ENCODE results near the gene CAMK2N1. TPM values are rescaled to one million over a fixed set of nuclear protein-coding genes. Genes with fewer than 3 reads are reported as not detected.

The CAMK2N1 gene
- total and polyA plus RNA-seq, 12 donors: 0.89 to 68.7 (median 32.6) TPM

DNA sequence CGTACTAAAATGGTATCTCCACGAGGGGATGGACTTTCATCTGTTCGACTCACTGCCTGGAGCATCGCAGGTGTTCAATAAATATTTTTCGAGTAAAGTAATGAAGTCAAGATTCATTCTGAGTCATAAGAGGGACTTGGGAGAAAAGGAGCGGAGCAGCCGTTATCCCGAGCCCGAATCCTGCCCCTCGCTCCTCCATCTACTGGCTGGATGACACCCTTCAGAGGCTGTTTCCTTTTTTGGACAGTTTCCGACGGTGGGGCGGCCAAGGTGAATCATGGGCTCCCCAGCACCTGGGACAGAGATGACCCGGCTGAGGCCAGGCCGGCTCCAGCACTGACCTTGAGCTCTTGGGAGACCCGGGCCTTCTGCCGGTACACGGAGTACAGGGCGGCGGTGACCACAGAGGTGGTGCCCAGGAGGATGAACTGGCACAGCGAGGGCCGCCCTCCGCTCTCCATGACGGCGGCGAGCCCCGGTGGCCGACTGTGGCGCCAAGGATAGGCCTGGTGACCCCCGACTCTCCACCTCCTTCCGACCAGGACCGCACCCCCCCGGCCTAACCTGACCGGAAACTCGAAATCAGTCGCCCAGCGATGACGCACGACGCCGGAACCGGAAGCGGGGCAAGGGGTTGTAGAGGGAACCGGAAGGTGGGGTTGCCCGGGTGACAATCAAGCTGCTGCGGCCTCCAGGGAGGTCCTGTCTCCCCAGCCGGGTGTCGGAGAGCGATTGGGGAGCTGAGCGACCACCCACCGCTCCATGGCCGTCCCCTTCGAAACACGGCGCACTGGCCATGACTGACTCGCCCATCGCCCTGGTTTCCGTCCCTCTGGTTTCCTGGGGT lies 21.8 kb upstream of the CAMK2N1 start, which contains the start of gene MUL1:
Gene MUL1 (minus strand): TSS at position 588 of the 847 bp plus-strand sequence. CDS start 127 bp downstream, at position 461.
- peaks cover 6 to 24% of the 10 kb centered on the region in 2 donors for H3K4me1 ChIP-seq (replicated peaks in 1 of 2)
- H3K36me3 ChIP-seq (replicated peaks in 1 of 2): peaks cover 0 to 3% of the 10 kb centered on the region in 2 donors
- no peaks in the 10 kb centered on the region for H3K9me3 ChIP-seq (replicated peaks in 1 of 3)
- WGBS, 4 donors: 0 to 1% (median 0%) methylated on average over 19 to 58 of the region's 58 CpGs
- H3K27me3 ChIP-seq: no peaks in the 10 kb centered on the region
- peak within 1 kb of the TSS in 3 of 4 donors; percentile 71 to 91 (median 87) for H3K4me3 ChIP-seq
- peak within 1 kb of the TSS; percentile 30 to 98 (median 72) for H3K27ac ChIP-seq
- peak; percentile 93 to 98 (median 96) for DNase-seq
- peak; percentile 66 to 68 for TF ChIP-seq POLR2A (IDR thresholded peaks at IDR 0.05)
- TF ChIP-seq, protein P1, sequence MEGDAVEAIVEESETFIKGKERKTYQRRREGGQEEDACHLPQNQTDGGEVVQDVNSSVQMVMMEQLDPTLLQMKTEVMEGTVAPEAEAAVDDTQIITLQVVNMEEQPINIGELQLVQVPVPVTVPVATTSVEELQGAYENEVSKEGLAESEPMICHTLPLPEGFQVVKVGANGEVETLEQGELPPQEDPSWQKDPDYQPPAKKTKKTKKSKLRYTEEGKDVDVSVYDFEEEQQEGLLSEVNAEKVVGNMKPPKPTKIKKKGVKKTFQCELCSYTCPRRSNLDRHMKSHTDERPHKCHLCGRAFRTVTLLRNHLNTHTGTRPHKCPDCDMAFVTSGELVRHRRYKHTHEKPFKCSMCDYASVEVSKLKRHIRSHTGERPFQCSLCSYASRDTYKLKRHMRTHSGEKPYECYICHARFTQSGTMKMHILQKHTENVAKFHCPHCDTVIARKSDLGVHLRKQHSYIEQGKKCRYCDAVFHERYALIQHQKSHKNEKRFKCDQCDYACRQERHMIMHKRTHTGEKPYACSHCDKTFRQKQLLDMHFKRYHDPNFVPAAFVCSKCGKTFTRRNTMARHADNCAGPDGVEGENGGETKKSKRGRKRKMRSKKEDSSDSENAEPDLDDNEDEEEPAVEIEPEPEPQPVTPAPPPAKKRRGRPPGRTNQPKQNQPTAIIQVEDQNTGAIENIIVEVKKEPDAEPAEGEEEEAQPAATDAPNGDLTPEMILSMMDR (IDR thresholded peaks at IDR 0.05): no peak
- intact Hi-C loops (cut with DNase I): no loop called here

DNA sequence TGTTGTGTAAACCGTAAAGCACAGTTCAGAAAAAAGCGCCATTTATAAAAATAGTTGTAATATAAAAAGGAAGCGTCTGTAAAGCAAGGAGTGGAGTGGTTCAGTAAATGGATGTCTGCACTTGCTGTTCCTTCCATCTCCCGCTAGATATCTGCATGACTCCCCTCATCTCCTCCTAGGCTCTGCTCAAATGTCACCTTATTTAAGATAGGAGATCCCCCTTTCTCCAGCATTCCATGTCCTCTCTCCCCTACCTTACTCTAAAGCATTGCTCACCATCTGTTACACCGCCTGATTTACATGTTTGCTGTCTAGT lies 21.2 kb upstream of the CAMK2N1 start:
- TF ChIP-seq, protein P1 (IDR thresholded peaks at IDR 0.05): no peak
- no peak for TF ChIP-seq POLR2A (IDR thresholded peaks at IDR 0.05)
- Histone ChIP-seq H3K27ac (peak overlapping the region; percentile 30 to 98 (median 72)), H3K27me3 (no peaks in the 10 kb centered on the region), H3K4me1 (replicated peaks in 1 of 2) (peaks cover 6 to 24% of the 10 kb centered on the region in 2 donors), H3K36me3 (replicated peaks in 1 of 2) (peaks cover 0 to 9% of the 10 kb centered on the region in 2 donors), H3K9me3 (replicated peaks in 1 of 3) (no peaks in the 10 kb centered on the region), H3K4me3 (peak overlapping the region in 3 of 4 donors; percentile 71 to 91 (median 87))
- no peak for DNase-seq
- intact Hi-C loops (cut with DNase I): no loop called here
- 30 to 38% (median 36%) methylated on average over 5 of the region's 5 CpGs for WGBS, 4 donors

DNA sequence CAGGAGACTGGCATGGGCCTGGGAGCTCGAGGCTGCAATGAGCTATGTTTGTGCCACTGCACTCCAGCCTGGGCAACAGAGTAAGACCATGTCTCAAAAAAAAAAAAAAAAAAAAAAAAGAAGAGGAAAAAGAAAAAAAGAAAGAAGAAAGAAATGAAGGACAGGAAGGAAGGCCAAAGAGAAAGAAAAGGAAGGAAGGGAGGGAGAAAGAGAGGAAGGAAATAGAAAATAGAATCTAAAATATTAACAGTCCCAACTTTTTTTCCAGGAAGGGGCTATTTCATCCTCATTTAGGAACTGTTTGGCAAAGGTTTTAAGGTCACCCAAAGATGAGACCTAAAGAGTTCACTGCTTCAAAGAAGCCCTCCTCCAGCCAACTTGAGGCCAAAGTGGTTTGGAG lies 19.5 kb upstream of the CAMK2N1 start:
- Histone ChIP-seq H3K4me3 (no peak overlapping the region), H3K4me1 (replicated peaks in 1 of 2) (peaks cover 6 to 24% of the 10 kb centered on the region in 2 donors), H3K9me3 (replicated peaks in 1 of 3) (no peaks in the 10 kb centered on the region), H3K27me3 (no peaks in the 10 kb centered on the region), H3K36me3 (replicated peaks in 1 of 2) (peaks cover 0 to 26% of the 10 kb centered on the region in 2 donors), H3K27ac (no peak overlapping the region)
- intact Hi-C loops (cut with DNase I): no loop called here
- no peak for DNase-seq
- WGBS, 4 donors: 90 to 100% (median 94%) methylated on average over 1 of the region's 1 CpG
- TF ChIP-seq, protein P1 (IDR thresholded peaks at IDR 0.05): no peak
- no peak for TF ChIP-seq POLR2A (IDR thresholded peaks at IDR 0.05)

DNA sequence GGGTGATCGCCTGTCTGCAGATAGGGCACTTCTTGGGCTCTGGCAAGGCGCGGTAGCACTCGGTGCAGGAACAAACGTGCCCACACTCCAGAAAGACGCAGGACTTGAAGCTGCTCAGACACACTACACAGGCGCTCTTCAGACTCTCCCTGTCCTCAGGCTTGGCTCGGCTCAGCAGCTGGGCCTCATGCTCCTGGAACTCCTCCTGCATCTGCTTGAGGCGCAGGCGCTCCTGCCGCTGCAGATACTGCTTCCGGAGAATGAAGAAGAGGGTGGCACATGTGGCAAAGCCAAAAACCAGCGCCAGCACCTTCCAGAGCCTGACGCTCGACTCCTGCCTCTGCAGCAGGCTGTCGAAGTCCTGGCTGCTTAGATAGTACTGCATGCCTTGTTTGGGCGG lies 14.7 kb upstream of the CAMK2N1 start:
- H3K9me3 ChIP-seq (replicated peaks in 1 of 3): no peaks in the 10 kb centered on the region
- TF ChIP-seq, protein P1 (IDR thresholded peaks at IDR 0.05): no peak
- TF ChIP-seq POLR2A (IDR thresholded peaks at IDR 0.05): no peak
- no peaks in the 10 kb centered on the region for H3K27me3 ChIP-seq
- H3K4me3 ChIP-seq: no peak overlapping the region
- intact Hi-C loops (cut with DNase I): no loop called here
- WGBS, 4 donors: 90 to 97% (median 91%) methylated on average over 15 to 17 of the region's 17 CpGs
- peaks cover 0 to 8% of the 10 kb centered on the region in 2 donors for H3K4me1 ChIP-seq (replicated peaks in 1 of 2)
- H3K27ac ChIP-seq: no peak overlapping the region
- peaks cover 0 to 49% of the 10 kb centered on the region in 2 donors for H3K36me3 ChIP-seq (replicated peaks in 1 of 2)
- DNase-seq: no peak

Measured in adrenal gland (tissue), 12 donors.